ENCODE results near the gene IGSF1.
"Not testable (repeated sequence)": the region's sequence is repeated elsewhere in the genome, so short reads cannot be mapped to it uniquely, and the experiment has no call there.

Gene IGSF1

DNA sequence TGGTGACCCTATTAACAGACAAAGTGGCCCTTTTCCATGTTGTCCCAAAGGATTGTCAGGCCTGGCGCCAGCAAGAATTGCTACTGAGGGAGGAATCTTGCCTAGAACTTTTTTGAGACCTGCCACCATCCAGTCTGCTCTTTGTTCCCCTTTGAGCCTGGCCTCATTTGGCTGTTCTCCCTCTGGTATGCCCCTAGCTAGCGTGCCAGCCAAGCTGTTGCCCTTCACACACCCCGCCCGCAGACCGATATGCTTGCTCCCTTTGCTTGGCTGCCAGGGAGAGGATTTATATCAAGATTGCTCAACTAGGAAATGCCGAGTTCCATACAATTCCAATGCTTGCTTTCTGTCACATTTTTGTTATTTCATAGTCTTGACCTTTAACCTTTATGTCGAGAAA lies 24.4 kb downstream of the IGSF1 start:
- DNase-seq, result no peak

GRCh38 chrX:131264053-131264452 lies 25.1 kb downstream of the IGSF1 start:
- no peak for DNase-seq

DNA sequence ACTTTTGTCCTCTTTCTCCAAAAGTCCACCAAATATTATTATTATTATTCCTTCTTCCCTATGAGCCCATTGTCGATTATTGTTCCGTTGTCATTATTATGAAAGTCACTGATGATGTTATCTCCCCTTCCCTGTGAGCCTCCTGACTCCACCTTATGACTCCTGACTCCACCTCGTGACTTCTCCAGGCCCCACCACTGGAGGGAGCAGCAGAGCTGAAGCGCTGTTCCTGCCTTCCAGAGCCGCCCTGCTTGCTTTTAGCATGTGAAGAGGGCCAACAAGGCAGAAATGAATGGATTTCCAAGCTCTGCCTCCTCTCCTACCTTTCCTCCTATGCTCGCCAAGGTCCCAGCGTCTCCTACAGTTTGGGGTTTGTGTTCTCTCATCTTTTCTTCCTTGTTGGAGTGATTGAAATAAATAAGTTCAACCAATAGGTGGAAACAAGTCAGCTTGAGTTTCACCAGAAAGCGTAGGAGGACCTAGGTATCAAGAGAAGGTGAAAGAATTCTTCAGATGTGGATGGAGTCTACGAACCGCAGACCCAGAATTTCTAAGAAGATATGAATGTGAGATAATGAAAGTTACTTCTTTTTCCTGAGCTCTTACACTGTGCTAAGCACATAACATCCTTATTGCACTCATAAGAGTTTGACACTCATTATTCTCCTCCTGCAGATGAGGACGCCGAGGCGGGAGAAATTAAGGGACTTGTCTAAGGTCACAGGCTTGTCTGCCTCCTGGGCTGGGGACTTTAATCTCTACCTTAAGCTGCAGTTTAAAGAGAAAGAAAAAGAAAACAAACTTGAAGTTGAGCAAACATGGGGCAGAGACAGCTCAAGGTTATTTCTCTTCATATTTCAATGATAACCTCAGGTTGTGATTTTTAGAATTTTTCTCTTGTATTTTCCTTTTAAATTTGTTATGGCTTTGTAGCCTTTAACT lies 26.1 kb downstream of the IGSF1 start:
- peak; percentile 8 for DNase-seq

DNA sequence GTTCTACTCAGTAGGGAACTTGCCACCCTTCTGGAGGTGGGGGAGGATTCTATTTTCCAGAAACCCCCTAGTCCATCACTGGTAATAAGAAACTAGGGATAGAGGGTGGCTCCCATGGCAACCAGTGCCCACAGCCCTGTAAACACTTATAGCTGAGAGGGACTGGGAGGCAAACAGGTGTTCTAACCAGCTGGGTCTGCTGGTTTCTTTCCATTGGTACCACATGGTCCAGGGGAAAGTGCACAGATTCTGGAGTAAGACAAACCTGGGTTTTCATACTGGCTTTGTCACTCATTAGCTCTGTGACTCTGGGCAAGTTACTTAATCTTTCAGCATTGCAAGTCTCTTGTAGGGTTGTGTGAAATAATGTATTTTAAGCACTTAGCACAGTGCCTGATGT lies 26.9 kb downstream of the IGSF1 start:
- DNase-seq, result no peak

DNA sequence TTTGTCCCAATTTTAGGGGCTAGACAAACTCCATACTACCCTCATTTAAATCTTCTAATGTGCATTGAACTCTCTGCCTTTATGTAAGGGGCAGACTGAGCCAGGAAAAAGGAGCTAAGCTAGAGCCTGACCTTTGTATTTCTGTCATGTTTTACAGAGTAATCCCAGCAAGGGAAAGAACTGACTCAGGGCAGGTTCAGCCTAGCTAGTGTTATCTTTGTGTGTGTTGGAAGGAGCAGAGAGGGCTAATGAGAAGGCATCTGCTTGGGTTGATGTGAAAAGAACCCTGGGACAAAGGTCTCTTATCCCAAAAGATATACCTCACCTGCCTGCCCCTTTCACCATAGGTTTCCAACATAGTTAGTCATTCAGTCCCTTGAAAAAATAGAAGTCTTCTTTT lies 31.7 kb downstream of the IGSF1 start:
- no peak for DNase-seq

- not testable (repeated sequence) for DNase-seq
Measured at GRCh38 chrX:131250984-131251738, 37.9 kb downstream of the IGSF1 start.

DNA sequence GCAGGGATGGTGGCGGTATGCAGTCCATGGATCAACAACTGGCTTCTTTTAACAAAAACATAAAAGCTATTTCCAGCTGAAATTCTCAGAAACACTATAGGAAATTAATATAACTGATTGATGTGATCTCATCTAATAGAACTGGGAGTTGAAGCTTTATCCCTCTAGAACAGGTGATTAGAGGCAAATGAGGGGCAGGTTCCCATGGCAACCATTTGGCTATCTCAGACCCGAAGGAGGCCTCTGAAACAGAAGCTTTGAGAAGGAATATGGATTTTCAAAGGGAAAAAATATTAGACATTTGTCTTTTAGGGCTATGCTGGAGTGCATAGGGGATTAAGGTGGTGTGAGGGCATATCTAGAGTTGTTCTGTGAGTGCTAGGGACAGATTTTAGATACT lies 50.0 kb downstream of the IGSF1 start:
- no peak for DNase-seq

- no peak for DNase-seq
Measured at GRCh38 chrX:131237363-131237762, 51.7 kb downstream of the IGSF1 start.

- DNase-seq, result no peak
Measured at GRCh38 chrX:131235768-131236545, 53.1 kb downstream of the IGSF1 start.

GRCh38 chrX:131227608-131228007 lies 61.5 kb downstream of the IGSF1 start:
- no peak for DNase-seq

DNA sequence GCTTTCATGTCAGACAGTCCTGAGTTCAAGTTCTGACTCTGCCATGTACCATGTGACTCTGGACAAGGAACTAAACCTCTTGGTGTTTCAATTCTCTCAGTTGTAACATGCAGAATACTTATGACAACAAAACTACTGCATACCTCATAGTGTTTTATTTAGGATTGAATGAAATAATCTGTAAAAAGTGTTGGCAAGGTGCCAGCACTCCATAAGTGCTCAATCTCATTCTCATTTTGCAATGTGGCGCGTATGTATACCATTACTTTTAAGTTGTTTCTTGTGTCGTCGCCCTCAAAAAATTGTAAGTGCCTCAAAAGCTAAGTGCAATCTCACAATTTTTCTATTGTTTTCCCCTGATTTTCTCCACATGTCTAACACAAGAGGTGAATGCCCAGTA lies 62.5 kb downstream of the IGSF1 start:
- DNase-seq, result no peak

DNA sequence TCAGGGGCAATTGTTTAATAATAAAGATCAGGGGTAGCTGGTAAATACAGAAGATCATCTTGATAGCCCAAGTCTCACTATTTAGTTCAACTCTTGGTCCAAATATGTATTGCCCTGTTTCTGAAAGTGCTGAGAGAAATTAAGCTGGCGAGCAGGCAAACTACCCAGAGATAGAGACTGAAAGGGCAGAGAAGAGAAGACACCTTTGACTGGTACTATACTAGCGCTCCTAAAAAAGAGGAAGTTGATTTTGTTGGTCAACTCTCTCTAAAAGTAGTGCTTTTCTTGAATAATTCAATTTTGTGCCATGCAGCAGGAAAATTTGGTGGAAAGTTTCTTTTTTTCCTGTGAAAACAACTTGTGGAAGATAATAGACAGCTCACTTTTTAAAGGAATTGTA lies 64.0 kb downstream of the IGSF1 start:
- DNase-seq, result no peak

Data from CD4-positive, alpha-beta T cell treated with Interleukin-17A for 4 hours (primary cell).